HG03280 (cell line): ENCODE results near the gene MAGOH.
"Not testable (repeated sequence)": the region's sequence is repeated elsewhere in the genome, so short reads cannot be mapped to it uniquely, and the experiment has no call there.

ENCODE experiments used
- ATAC-seq: cut with Tn5 transposase; IDR thresholded peaks from one replicate; pipeline ENCODE4 v1.9.1; 2021; ENCODE audit warnings: mild to moderate bottlenecking, moderate library complexity; ENCODE audit not compliant: unreplicated experiment

The MAGOH gene

DNA sequence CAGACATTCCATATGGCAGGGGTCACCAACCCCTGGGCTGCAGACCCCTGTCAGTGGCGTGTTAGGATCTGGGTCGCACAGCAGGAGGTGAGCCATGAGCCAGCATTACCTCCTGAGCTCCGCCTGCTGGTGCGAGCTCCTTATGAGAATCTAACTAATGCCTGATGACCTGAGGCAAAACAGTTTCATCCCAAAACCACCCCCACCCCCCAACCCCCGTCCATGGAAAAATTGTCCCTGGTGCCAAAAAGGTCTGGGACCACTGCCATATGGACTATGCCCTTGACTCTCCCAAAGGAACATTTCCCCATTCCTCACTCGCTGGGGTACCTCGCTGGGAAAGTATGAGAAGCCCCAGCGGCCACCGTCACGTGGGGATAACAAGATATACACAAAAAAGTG lies 48.1 kb downstream of the MAGOH start:
- ATAC-seq, result no peak

DNA sequence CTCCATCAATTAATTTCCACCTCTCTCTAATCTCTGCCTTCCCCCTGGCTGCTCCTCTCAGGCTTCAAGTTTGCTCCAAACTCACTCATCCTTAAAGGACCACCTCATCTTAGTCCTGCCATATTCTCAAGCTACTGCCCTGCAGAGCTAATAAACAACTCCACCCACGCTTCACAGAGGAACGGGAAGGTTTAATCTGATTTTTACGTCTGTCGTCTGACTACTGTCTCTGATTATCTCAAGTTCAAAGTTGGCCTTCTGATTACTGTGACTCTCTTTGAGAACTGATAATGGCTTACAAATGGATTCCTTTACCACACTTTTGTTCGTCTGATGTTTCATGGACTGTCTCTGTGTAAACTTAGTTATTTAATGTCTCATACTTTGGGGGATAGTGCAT lies 49.3 kb downstream of the MAGOH start:
- ATAC-seq, result no peak

GRCh38 chr1:53188099-53188498 lies 50.2 kb downstream of the MAGOH start:
- ATAC-seq, result no peak

- ATAC-seq, result no peak
These were observed 50.9 kb downstream of the MAGOH start for GRCh38 chr1:53187401-53187800.

GRCh38 chr1:53186533-53186932 lies 51.8 kb downstream of the MAGOH start:
- no peak for ATAC-seq

- not testable (repeated sequence) for ATAC-seq
These were observed 52.4 kb downstream of the MAGOH start for GRCh38 chr1:53185955-53186297.

- no peak for ATAC-seq
These were observed 55.0 kb downstream of the MAGOH start for GRCh38 chr1:53183095-53183990.

DNA sequence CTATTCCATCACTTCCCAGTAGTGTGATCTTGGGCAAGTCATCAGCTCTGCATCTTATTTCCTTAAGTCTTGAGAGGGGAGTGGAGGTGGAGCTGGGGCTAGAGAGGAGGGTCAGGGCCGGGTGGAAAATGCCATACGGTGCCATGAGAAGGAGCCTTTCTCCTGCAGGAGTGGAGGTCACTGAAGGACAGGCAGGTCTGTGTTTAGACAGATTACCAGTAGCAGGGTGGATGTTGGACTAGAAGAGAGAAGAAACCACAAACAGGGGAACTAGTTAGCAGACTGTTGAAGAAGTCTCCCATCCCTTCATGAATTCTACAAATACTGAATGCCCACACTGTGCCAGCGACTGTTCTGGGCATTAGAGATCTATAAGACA lies 55.6 kb downstream of the MAGOH start:
- no peak for ATAC-seq

GRCh38 chr1:53182111-53182593 lies 56.2 kb downstream of the MAGOH start:
- no peak for ATAC-seq

DNA sequence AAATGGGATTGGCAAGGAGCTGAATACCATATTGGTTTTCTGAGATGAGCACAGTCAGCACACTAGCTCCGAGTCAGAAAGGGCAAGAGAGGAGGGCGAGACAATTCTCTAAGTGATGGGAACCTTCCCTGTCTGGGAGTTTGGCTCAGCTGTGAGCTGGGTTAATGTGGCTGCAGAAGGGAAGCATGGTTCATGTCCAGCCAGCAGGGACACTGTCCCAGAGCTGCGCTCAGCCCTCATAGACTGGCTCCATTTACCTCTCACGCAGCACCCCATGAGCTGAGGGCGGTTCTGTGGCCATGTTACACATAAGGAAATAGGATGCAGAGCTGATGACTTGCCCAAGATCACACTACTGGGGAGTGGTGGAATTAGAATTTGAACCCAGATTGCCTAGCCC lies 57.4 kb downstream of the MAGOH start:
- no peak for ATAC-seq

- no peak for ATAC-seq
These were observed 58.1 kb downstream of the MAGOH start for GRCh38 chr1:53180226-53180625.
